GM18861 (cell line): Measurements from ENCODE around the gene RRP1B.
"Not testable (repeated sequence)": the region's sequence is repeated elsewhere in the genome, so short reads cannot be mapped to it uniquely, and the experiment has no call there.

Experiments used
- ATAC-seq: cut with Tn5 transposase; IDR thresholded peaks from one replicate; pipeline ENCODE4 v1.9.1; 2021; ENCODE audit not compliant: unreplicated experiment

The RRP1B gene

DNA sequence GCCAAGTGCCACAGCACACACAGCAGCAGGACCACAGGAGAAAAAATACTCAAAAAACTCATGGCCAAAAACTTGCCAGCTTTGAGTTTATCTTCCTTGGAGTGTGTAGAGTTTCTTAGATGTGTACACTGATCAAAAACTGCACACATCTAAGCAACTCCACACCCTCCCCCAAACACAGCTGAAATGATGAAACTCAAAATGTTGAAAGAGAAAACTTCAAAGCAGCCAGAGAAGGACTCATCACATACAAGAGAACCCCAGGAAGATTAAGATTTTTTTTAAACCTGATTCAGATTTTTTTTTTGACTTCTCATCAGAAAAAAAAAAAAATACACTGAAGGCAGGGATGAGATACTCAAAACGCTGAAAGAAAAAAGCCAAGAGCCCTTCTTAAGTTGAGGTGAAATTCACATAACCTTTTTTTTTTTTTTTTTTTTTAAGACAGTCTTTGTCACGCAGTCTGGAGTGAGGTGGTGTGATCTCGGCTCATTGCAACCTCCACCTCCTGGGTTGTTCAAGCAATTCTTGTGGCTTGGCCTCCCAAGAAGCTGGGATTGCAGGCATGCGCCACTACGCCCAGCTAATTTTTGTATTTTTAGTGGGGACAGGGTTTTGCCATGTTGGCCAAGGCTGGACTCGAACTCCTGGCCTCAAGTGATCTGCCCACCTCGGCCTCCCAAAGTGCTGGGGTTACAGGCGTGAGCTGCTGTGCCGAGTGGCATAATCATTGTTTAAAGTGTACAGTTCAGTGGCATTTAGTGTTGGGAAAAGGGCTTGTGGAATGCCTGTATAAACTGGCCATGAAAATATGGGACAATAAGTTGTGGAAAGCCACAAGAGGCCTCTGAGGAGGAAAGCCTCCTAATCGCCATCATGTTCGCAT, 38.6 kb downstream of the RRP1B start:
- ATAC-seq: no peak

DNA sequence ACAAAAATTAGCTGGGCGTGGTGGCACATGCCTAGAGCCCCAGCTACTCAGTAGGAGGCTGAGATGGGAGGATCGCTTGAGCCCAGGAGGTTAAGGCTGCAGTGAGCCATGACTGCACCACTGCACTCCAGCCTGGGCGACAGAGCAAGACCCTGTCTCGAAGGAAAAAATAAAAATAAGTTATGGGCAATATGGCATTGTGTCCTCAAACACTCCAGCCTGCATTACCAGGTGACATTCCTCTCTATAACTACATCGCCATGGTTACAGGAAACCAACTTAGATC, 40.1 kb downstream of the RRP1B start:
- ATAC-seq: not testable (repeated sequence)

DNA sequence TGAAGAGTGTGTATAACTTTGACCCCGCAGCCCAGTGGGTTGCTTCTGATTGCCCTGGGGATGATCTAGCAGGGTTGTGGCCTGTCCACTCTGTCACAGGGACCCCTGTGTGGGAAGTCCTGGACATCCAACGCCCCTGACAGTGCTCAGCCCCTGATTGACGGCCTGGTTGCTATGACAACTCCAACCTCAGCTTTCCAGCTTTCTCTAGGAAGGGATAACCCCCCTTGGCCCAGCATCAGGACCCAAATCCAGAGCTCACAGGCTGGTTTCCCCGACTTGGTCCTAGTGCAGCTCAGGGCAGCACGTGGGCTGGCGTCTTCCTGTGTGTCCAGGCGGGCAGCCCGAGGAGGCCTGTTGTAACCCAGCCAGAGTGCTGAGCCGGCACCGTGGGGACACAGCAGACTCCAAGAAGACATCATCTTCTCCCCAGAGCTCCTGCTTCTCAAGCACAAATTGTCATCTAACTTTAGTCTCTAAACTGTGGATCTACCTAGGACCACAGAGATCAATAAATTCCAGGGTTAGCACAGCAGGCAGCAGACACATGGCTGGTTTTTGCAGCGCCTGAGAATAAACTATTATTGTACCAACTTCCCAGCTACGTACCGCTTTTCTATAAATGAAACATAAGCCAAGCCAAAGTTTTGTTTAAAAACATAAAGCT, 40.7 kb downstream of the RRP1B start:
- ATAC-seq: no peak

DNA sequence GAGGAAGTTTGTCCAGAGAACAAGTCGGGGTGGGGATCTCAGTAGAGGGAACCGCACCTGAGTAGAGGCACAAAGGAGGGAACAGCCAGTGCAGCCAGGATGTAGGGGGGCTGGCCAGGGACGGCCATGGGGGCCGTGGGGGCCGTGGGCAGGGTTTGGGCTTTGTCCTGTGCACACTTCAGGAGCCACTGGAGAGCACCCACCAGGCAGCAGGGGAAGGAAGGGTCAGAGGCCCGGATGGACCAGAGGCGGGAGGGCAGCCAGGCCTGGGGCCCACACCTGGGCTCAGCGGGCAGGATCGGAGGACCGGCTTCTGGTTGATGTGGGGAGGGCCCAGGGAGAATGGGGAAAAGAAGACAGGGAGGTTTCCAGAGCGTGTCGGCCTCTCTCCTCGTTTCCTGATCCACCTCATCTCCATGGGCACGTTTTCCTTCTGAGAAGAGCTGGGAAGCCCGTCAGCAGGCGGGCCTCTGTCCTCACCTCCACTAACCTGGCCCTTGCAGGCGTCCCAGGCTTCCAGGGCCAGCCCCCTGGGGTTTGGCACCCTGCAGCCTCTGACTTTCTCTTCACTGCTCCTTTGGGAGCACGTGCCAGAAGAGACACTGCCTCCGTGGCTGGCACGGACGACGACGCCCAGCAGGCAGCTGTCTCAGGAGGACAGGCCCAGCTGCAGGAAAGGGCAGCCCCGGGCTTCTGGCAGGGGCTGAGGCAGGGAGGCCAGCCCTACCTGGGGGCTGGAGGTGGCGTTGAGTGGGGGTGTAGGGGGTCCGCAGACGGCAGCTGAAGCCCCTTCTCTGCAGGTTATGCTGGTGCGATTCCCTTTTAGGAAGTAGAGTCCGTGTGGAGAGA, 42.8 kb downstream of the RRP1B start:
- ATAC-seq: no peak

DNA sequence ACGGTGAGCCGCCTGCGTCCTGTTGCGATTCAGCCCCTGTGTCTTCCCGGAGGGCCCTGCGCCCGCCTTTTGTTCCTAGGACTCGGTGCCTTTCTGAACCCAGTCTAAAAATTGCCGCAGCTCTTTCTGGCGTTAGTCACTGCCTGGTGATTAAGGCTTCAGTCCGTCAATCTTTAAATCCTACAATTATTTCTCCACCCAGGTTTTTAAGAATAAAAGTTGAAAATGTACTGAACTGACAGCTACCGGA, 43.4 kb downstream of the RRP1B start:
- ATAC-seq: no peak

DNA sequence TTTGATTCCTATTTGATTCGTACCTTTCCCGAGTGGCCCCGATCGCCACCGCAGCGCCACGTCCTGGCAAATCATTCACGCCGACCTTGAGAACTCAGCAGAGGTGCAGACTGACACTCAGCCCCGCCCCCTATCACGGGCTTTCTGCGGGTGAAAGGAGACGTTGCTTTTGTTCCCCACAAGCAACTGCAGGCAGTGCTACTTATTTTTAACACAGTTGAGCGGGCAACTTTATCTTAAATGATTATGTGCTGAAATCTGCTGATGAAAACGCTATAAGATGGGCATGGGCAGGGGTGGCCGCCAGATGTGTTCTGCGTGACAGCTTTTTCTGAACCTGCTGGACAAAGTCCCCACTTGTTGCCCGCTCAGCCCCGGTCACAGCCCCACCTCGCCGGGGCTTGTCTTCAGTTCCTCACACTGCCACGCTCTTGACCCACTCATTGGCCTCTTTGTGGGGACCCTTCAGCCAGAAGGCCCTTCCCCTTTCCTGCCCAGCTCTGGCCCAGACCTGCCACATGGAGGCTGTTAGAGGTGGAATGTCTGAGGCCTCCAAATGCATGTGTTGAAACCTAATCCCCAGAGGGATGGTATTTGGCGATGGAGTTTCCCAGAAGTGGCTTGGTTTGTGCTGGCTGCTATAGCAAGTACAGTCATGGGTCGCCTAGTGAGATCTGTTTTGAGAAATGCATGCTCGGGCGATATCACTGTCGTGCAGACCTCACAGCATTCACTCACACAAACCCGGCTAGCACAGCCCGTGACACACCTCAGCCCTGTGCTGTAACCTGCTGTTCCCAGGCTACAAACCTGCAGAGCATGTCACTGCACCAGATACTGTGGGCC, 43.9 kb downstream of the RRP1B start:
- no peak for ATAC-seq

DNA sequence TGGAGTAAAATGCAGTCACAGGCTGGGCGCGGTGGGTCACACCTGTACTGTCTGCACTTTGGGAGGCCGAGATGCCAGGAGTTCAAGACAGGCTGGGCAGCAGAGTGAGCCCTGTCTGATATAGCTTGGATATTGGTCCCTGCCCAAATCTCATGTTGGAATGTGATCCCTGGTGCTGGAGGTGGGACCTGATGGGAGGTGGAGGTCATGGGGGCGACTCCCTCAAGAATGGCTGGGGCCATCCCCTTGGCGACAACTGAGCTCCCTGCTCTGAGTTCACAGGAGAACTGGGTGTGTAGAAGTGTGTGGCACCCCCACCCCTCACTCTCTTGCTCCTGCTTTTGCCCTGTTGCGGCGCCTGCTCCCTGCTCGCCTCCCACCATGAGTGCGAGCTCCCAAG, 48.1 kb downstream of the RRP1B start:
- ATAC-seq: no peak

- ATAC-seq: no peak
These were observed 49.5 kb downstream of the RRP1B start for GRCh38 chr21:43708745-43709381.

DNA sequence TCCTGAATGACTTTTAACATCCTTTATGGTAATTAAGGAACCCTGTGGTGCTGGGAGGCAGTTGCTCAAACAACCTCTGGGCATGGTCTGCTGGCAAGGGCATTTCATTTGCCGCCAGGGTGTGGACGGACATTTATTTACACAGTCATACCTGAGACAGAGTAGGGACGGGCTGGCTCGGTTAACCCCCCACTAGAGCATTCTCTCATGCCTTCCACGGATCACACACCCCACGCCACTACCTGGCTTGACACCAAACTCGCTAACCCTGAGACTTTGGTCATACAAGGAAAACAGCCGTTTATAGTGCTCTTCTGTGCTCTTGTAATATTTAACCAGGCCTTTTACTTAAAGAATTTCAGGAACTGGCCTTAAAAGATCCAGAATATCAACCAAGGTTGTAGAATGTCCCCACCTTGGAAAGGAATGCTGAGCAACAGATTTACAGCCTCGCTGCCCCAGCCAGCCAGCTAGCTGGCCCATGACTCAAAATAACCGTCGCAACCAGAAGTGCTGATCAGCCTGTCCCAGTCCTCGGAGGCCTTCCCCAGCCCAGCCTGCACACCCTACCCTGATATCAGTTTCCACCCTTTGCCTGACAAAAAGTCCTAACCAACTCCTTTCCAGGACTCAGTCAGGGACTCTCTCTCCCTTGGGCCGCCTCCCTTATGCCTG, 53.0 kb downstream of the RRP1B start:
- no peak for ATAC-seq

GRCh38 chr21:43713123-43713522, 53.8 kb downstream of the RRP1B start:
- not testable (repeated sequence) for ATAC-seq

- ATAC-seq: peak; percentile 32
These were observed 57.2 kb downstream of the RRP1B start for GRCh38 chr21:43716376-43717165.

DNA sequence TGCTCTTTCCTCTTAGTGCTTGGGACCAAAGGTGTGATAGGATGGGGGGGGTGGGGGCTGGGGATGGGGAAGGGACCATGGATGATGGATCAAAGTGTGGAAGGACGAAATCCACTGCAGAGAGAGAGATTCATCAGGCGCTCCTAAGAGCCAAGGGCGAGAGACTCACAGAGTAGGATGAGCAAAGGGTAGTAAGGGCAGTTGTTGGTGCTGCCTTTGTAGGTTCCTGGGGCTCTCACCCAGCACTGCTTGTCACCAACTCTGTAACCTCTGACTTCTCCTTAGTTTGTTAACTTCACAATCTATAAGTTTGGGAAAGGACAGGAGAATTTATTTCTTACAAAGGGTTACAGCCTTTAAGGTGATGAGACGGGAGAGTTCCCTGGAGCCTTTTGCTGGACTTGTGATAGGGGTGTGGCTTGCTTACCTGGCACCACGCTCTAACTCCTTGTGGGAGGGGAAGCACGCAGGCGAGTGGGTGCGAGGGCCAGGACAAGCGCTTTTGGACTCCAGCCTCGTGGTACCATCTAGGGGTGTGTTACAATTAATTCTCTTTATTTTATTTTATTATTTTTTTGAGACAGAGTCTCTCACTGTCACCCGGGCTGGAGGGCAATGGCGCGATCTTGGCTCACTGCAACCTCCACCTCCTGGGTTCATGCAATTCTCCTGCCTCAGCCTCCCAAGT, 58.0 kb downstream of the RRP1B start:
- no peak for ATAC-seq

- ATAC-seq: no peak
These were observed 58.9 kb downstream of the RRP1B start for GRCh38 chr21:43717967-43718871.

- peak; percentile 37 for ATAC-seq
These were observed 59.8 kb downstream of the RRP1B start, which contains the start of gene PDXK for GRCh38 chr21:43718872-43719747. PDXK (plus strand) TSS chr21:43719129; CDS start chr21:43719295, 166 bp downstream.

DNA sequence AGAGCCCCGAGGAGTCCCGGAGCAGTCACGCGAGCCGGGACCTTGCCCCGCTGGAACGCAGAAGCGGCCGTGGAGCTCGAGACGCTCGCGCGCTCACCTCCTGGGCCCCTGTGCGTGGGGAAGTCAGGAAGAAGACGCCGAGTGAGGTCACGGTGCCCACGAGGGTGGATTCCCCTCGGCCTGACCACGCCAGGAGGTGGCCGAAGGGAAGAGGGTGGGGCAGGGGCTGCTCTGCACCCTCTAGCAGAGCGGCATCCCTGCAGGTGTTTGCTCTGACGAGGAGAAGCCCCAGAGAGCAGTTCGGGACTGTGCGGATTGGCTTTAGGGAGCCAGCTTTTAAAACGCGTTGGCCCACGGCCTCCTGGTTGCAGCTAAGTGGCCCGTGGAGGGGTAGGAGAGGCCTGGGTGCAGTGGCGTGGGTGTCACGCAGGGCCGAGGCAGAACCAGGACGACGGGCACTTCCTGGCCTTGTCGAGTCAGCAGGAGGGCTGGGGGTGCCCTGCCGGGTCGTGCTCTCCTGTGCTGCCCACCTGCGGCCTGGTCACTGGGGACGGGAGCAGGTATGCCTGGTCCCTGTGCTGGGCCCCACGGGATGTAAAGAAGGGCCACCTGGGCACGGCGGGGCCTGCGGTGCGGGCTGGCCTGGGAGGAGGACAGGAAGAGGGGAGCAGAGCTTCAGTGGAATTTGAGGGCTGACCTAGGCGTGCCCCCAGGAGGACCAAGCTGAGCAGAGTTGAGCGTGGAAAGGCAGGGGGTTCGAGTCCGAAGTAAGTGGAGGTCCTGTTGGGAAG, 60.6 kb downstream of the RRP1B start:
- no peak for ATAC-seq
